Activated CD4-positive, alpha-beta T cell treated with anti-CD3 and anti-CD28 coated beads, Interleukin-2, Interleukin-6, amounts not matched to agents 100 ng/mL and 50 ng/mL, durations not matched to agents 16 hours and 8 hours (primary cell): Measurements from ENCODE around the gene DOCK4.
A peak's percentile ranks its signal among the peaks of the same experiment; 100 is the strongest.

Experiments
- DNase-seq: peaks from one replicate; pipeline ENCODE4 v3.0.0-alpha.2; 2020

The DOCK4 gene

DNA sequence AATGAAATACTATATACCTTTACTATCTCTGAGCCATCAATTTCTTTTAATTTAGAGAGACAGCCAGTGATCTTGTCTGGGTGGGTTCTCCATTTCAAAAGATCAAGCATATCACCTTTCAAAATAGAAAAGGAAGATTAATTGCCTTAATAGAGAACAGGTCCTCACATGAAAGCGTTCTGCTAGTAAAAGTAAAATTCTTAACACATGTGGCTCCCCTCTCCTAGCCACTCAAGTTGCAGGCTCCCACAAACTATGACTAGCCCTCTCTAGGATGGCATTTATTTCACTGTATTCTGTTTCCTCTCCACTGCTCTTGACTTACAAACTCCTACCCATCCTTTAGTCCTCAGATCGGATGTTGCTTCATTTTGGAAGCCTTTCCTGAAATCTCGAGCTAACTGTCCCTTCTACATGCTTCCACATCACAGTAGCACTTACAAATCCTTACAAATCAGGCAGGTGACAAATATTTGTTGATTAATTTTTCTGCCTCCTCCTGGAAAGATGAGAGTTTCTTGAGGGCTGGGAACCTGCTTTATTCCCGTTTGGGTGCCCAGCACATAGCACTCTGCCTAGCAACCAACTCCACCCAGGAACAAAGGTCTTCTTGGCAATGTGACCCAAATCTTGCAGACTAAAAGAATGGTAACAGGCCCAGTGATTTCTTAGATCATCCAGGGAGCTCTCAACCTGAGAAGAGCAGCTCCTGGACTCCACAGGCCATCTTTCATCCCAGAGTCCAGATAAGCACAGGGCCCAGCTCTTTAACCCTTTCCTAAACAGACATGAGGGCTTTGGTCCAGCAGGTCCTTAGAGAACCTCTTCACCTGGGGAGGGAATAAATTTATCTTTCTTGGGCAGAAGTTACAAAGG, 333.5 kb downstream of the DOCK4 start:
- no peak for DNase-seq

DNA sequence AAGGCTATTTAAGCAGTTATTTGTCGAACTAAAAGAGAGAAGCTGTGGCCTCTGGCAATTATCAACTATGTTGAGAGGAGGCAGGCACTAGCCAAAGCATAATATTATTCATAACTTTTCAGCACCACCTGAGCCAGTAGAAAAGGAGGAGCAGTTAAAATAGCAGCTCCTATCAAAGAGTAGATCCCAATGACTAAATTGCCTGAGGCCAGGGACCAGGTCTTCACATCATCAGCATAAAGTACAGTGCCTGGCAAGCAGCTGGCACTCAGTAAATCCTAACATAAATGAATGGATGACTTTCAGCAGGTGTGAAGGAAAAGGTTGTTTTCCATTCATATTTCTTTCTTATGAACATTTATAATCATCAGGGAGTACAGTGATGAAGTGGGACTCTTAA, 334.9 kb downstream of the DOCK4 start:
- no peak for DNase-seq

DNA sequence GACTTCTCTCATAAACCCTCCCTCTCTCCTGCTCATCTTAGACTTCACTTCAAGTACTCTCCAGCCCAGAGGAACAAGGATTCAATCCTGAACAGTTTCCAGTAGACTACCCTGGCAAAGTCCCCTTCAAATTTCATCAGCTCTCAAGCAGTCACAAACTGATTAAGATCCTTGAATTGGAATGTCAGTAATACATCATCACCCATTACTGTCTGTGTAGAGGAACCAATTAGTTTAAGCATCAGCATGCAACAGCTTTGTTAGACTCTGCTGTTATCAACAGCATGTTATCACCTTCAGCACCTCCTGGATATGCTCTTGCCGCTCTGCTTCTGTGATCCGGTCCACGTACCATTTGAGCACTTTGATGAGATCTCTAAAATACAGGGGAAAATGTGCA, 336.9 kb downstream of the DOCK4 start:
- no peak for DNase-seq

DNA sequence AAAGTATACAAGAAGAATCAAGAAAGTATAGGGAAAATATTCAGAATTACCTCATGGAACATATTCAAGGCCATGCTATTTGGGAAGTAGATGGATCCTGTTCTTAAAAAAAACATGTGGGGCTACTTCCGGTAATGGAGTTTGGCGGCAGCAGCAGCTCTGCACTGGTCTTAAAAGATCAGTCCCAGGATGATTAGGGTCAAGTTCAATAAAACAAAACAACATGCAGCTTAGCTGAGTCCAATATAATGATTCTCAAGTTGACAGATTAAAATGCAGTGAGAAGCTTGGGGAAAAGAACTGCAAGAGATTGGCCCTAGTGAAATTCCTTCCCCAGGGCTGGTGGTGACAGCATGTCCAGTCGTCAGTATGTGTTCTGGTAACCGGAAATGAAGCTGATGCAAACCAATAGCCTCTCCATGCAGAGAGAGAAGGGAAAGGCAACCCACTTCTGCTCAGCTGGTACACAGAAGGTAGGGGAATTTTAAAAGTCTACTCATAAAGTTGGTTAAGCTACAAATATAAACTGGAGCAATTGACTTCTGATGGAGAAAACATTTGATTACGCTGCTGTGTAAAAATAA, 338.8 kb downstream of the DOCK4 start:
- DNase-seq = no peak

DNA sequence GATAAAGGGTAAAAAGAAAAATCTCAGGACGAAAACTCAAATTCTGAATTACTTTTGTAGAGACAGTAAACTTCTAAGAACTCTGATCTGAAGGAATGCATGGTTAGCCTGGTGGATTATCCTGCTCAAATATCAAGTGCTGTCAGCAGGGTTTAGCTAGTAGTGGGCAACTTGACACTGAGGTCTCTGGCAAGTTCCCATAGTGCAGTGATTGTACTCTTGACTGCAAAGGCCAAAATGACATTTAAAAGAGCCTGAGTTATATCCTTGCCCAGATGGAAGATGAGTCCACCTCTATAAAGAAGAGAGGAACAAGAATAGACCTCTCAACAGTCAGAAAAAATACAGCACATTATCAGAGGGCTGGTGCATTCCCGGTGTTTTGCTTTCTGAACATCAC, 339.4 kb downstream of the DOCK4 start:
- no peak for DNase-seq

DNA sequence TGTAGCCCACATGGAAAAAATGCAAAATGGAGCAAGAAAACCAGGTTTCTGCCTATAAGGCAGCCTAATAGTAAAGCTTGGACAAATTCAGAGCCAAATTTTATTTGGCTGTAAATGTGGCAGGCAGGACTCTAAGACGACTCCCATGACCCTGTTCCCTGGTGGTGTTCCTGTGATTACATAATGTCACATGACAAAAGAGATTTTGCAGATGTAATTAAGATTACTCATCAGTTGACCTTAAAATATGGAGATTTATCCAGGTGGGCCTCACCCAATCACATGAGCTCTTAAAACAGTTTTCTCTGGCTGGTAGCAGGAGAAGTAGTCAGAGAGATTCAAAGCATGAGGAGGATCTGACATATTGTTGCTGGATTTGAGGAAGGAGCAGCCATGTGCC, 340.8 kb downstream of the DOCK4 start:
- DNase-seq = no peak

DNA sequence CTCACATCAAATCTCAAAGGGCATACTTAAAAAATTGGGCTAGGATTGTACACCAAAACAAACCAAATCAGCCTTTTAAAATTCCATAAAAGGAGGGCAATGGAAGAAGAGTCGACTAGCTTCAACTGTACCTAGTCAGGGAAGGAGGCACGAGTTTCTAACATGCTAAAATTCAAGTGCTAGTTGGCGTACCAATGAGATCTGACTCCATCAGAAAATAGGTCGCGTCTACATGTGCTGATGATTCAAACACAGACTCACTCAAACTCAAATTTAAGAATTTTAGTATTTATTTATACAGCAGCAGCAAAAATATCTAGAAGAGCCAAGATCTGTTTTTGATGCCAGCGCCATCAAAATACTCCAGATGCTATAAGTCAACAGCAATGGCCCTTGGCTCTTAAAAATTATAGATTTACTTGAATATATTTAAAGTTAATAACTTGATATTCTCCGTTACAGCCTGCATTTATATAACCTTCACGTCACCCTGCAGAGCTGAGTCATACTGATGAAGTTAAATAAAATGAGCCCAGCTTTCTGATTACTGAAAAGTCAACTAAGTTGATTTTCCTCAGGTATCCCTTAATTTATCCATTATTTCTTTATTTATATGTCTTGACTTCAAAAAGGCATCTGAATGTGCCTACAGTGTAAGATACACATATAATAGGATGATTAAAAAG, 341.8 kb downstream of the DOCK4 start:
- DNase-seq = no peak

DNA sequence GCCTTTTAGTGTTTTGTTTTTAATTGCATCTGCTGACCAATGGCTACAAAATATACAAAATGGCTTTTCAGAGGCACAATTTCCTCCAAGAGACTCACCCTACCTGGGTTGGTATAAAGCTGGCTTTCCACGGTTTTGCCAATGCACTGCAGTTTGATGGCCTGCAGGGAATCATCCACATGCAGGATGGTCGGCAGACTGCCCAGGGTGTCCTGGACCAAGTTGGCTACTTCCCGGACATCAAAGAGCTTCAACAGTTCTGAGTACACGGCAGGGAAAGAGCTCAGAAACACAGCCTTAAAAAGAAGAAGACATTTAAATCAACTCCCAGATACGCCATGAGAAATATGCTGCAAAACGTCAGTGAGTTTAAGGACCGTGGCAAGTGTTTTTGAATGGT, 342.9 kb downstream of the DOCK4 start:
- DNase-seq = no peak

DNA sequence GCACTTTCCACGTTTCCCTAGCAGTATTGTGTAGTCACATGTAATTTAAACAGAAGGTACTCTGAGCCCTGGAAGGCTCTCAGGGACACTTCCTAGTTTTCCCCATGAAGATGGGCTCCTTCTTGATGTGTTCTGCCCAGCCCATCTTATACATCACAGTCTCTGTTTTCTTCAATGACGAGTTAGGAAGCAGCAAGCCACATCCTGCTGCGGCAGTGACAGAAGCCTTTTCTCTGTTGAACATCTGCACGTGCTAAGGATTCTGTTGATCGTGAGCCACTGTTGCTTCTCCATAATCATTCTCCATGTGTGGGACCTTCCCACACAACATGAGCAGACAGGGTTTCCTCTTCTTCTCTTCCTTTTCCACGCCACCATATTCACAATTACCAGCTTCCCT, 346.0 kb downstream of the DOCK4 start:
- no peak for DNase-seq

DNA sequence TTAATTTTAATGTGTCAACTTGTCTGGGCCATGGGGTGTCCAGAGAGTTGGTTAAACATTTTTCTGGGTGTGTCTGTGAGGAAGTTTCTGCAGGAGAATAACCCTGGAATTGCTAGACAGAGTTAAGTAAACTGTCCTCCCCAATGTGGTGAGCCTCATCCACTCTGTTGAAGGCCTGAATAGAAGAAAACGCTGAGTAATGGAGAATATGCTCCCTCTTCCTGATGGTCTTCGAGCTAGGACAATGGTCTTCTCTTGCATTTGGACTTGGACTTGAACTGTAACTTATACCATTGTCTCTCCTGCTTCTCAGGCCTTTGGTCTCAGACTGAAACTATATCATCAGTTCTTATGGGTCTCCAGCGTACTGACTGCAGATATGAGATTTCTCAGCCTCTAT, 347.9 kb downstream of the DOCK4 start:
- DNase-seq = no peak

DNA sequence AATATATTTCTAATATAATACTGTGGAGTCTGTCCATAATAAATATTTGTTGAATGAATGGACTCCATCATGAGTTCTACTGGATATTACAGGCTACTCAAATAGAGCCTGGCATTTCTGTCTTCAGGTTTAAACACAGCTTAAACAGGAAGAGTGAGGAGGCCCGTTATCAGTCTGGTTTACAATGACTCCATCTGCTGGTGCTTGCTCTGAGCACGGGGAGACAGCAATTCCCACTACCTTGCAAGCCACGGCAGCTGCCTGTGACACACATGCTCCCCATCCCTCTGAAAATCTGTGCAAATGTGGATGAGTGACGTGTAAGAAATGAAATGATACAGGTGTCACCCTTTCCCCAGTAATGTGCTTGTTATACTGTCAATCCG, 350.4 kb downstream of the DOCK4 start:
- DNase-seq = no peak

DNA sequence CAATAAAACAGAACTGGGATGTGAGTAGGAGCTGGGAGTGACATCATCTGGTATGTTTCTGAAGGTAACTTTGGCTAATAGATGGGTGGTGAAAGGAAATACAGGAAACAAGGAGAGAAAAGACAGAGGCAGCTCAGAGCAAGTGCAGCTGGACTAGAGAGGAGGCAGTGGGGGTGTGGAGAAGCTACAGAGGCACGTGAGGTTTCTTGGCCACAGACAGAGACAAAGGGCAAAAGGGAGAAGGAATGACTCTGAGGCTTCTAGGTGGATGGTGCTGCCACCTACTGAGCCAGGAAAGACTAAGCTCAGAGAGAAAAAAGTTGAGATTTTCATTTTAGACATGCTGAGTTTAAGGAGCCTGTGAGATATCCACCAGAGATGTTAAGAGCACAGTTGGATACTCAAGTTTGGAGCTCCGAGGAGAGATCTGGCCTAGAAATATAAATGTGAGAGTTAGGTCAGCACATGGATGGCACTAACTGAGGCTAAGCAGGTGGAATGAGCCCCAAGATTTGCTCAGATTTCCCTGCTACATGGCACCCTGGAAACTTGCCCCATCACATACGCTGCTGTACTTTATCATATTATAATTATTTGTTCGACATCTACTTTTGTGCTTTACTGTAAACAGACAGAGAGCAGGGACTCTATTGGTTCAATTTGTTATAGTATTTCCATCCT, 350.9 kb downstream of the DOCK4 start:
- peak; percentile 31 for DNase-seq

DNA sequence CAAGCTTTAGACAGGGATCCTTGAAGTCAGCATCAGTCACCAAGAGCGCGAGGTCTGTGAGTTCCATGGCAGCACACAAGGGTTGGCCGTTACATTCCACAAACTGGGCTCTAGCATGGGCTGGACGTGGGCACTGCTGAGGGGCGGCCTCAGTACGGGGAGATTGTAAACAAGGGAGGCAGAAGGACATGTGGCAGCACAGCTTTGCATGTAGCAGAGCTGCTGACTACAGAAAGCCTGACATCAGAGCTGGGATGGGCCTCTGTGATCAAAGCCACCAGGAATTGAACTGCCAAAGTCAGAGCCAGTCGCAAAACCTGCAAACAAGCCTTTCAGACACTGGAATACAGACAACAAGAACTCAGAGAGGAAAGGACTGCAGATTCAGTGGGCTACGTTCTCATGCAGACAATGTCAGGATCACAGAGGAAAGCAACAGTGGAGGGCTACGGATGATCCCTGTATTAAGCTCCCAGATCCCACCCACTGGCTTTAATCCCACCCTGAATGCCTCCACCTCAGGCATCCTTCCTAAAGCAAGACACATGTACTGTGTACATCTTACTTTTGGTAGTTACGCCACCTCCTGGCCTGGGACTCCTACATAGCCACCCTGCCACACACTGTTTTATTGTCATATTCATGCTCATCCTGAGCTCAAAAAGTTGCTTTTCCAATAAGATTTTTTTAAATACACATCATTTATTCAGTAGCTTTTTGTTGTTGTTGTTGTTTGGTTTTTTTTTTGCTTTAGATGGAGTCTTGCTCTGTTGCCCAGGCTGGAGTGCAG, 352.8 kb downstream of the DOCK4 start:
- DNase-seq = no peak

DNA sequence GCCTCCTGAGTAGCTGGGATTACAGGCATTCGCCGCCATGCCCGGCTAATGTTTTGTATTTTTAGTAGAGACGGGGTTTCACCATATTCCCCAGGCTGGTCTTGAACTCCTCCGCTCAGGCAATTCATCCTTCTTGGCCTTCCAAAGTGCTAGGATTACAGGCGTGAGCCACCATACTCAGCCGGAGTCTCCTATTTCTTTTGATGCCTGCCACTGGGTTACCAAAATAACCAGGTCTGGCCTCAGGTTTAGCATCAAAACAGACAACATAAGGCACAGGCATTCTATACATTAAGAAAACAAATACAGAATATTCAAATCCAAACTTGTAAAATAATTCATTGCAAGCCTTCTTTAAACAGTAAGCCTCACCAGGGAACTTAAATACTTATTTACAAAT, 354.1 kb downstream of the DOCK4 start:
- no peak for DNase-seq

DNA sequence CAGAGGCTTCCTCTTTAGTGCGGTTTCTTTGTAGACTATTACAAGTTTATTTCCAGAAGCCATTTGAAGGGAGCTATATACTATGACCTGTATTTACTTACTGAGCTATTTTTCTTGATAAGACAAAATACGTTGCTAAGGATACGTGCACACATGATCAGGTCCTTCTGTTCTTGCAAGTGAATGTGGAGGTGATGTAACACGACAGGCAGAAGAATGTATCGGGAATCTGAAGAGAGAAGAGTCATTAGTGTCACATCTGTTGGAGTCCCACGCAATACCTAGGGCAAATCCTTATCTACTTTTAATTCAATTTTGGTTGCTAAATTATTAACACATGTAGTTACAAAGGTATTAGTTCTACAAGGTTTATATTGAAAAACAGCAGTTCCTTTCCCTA, 359.3 kb downstream of the DOCK4 start:
- no peak for DNase-seq

DNA sequence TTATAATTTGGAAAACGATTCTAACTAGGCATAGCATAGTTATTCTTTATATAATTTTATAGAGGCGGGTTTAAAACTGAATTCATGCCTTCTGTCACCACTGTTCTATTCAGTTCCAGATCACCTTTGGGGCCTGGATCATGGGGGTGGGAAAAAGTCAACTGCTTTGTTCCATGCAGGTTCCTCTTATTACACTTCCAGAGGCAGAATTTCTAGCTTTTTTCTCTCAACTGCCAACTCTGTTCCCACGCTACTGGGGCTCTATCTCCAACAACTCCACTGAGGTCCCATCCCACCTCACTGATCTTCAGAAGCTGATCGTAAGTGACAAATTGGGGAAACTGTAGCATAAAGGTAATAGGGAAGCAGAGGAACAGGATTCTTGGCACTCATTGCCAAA, 360.3 kb downstream of the DOCK4 start:
- no peak for DNase-seq

DNA sequence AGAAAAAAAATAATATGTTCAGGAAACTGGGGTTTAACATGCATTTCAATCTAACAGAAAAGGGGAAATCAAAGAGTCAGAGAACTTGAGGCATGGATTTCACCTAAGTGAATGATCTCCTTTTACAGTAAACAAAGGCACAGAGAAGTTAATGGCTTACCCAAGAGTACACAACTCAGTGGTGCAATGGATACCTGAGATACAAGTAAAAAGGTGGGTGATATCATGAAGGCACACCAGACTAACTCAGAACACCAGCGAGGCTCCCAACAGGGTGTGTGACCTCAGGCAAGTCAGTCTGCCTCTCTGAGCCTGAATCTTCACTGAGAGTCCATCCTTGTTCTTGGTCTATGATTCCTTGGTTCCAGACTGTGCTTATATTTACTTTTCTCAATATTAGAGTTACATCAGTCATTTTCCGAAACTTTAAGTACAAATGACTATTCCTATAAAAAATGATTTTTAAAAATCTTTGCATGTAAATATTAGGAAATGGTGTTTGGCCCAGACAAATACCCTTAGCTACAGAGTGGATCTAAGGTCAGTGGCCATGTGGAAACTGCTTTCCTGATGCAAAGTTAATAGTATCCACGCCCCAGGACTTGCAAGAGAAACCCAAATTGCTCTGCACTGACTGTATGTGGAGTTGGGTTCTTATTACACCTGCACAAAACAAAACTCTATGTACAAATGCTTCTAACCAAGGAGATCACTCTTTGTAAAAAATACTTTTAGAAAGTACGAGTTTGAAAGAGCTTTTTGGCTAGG, 361.1 kb downstream of the DOCK4 start:
- DNase-seq = no peak

DNA sequence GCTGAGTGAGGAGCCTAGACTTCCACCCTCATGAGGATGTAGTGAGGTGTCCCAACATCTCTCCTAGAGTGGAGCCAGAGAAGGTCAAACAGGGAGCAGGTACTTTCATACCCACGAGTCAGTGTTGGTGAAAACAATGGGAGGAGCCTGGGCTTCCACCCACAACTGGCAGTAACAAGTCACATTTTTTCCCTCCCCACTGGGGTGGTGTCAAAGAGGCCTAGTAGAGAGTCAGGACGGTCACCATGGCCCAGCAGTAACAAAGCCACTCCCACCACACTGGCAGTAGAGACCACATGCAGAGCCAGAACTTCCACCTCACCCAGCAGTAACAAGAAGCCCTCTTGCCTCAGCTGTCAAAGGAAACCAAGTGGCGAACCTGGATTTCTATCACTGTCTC, 363.7 kb downstream of the DOCK4 start:
- no peak for DNase-seq

DNA sequence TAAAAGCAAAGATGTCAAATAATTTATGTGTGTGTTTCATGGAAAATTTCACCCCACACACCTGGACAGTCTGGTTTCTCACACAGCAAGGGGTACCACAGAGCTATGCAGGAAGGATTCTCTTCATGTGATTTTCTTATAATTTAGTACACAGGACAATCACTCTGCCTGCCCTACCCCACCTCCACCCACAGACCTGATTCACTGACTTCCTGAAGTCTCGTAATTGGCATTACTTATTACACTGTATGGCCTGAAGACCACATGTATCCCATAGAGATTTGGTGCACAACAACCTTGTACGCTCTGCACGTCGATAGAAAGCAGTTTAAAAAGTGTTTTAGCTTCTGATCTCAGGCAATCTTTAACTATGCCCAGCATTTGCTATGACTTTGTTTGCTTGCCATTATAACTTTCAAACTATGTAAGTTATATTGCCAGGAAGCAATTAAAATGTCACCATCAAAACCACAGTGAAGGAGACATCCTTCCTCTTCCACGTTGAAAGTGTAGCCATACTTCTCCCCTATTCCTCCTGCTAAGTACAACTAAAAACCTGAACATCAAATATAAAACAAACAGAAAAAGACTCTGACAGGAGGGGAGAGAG, 364.5 kb downstream of the DOCK4 start:
- DNase-seq = no peak

DNA sequence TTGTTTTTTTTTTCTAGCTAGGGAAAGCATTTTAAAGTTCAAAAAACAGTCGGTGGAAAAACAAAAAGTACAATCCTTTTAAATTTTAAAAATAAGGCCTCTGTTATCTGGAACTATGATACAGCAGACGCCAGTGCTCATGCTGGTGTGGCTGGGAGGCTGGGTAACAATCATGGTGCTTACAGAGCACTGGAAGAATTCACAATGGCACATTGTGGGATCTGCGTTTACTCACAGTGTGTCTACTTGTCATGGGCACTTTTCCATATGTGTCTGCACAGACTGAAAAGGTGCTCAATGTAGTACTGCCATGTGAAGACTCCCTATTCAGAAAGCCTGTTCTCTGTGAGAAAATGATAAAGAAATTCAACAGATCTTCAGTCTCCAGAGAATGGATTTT, 365.7 kb downstream of the DOCK4 start:
- DNase-seq = no peak

DNA sequence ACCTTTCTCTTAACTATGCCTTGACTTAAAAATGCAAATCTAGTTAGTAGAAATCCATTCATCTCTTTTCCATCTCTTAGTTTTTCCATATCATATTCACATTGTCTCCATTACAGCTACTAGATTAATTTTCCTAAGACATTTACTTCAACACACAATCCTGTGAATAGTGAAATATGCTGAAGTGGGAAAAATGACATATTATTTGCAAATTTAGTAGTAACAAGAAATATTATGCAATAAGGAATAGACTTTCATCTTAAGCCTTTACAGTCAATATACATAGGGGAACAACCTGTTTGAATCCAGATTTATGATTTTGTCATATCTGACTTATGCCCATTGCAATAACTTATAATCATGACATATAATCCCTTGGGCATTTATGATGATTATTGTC, 366.9 kb downstream of the DOCK4 start:
- no peak for DNase-seq

DNA sequence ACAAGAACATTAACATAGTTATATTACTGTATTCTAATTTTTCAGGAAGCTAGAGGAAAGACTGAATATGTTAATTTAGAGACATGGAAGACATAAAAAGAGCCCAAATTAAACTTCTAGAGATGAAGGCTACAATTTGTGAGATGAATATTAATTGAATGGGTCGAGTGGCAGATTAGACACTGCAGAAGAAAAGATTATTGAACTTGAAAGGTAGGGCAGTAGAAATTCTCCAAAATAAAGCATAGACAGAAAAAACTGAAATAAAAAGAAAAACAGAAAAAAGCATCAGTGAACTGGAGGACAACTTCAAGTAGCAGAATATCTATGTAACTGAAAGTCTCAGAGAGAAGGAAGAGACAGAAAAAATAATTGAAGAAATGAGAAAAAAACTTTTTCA, 369.6 kb downstream of the DOCK4 start:
- no peak for DNase-seq
